GM19043 (cell line): ENCODE results near the gene HHIPL2.
"Not testable (repeated sequence)": the region's sequence is repeated elsewhere in the genome, so short reads cannot be mapped to it uniquely, and the experiment has no call there.

Experiments used
- ATAC-seq: cut with Tn5 transposase; IDR thresholded peaks from one replicate; pipeline ENCODE4 v1.9.1; 2021; ENCODE audit warnings: low read depth; ENCODE audit not compliant: unreplicated experiment

Gene HHIPL2

GRCh38 chr1:222543817-222544216 is 4.1 kb downstream of the HHIPL2 start:
- no peak for ATAC-seq

GRCh38 chr1:222540598-222540995 is 7.3 kb downstream of the HHIPL2 start:
- no peak for ATAC-seq

- ATAC-seq = no peak
Measured at GRCh38 chr1:222539951-222540597, 7.8 kb downstream of the HHIPL2 start.

GRCh38 chr1:222535455-222535854 is 12.4 kb downstream of the HHIPL2 start:
- no peak for ATAC-seq

GRCh38 chr1:222530852-222531251 is 17.1 kb downstream of the HHIPL2 start:
- no peak for ATAC-seq

- no peak for ATAC-seq
Measured at GRCh38 chr1:222529916-222530315, 18.0 kb downstream of the HHIPL2 start.

- no peak for ATAC-seq
Measured at GRCh38 chr1:222529181-222529580, 18.7 kb downstream of the HHIPL2 start.

- ATAC-seq = no peak
Measured at GRCh38 chr1:222525951-222526350, 22.0 kb downstream of the HHIPL2 start.

GRCh38 chr1:222523852-222524251 is 24.1 kb downstream of the HHIPL2 start:
- no peak for ATAC-seq

GRCh38 chr1:222522105-222522915 is 25.6 kb downstream of the HHIPL2 start:
- no peak for ATAC-seq

- ATAC-seq = no peak
Measured at GRCh38 chr1:222521299-222522104, 26.4 kb downstream of the HHIPL2 start.

- not testable (repeated sequence) for ATAC-seq
Measured at GRCh38 chr1:222489496-222489895, 58.4 kb downstream of the HHIPL2 start.

GRCh38 chr1:222487774-222488173 is 60.1 kb downstream of the HHIPL2 start:
- not testable (repeated sequence) for ATAC-seq

- ATAC-seq = not testable (repeated sequence)
Measured at GRCh38 chr1:222484005-222484404, 63.9 kb downstream of the HHIPL2 start.

- not testable (repeated sequence) for ATAC-seq
Measured at GRCh38 chr1:222479567-222479966, 68.3 kb downstream of the HHIPL2 start.

GRCh38 chr1:222476436-222476835 is 71.5 kb downstream of the HHIPL2 start:
- ATAC-seq = not testable (repeated sequence)

GRCh38 chr1:222473717-222474116 is 74.2 kb downstream of the HHIPL2 start:
- not testable (repeated sequence) for ATAC-seq

GRCh38 chr1:222472776-222473540 is 74.9 kb downstream of the HHIPL2 start:
- not testable (repeated sequence) for ATAC-seq
